ENCODE results near the gene ZP2.
"Not testable (repeated sequence)": the region's sequence is repeated elsewhere in the genome, so short reads cannot be mapped to it uniquely, and the experiment has no call there.

Gene ZP2

GRCh38 chr16:21199607-21200218 lies 11.7 kb downstream of the ZP2 start:
- DNase-seq (ENCODE audit: low read depth): no peak
- no peak for TF ChIP-seq CTCF (conservative IDR thresholded peaks at IDR 0.05; ENCODE audit: low read depth, low read length)
- H3K4me3 ChIP-seq (ENCODE audit: low read length): no peak overlapping the region

- no peak overlapping the region for H3K4me3 ChIP-seq (ENCODE audit: low read length)
- no peak for DNase-seq (ENCODE audit: low read depth)
- TF ChIP-seq CTCF (conservative IDR thresholded peaks at IDR 0.05; ENCODE audit: low read depth, low read length): no peak
Measured at GRCh38 chr16:21197621-21198020, 13.8 kb downstream of the ZP2 start.

- DNase-seq (ENCODE audit: low read depth): no peak
- H3K4me3 ChIP-seq (ENCODE audit: low read length): no peak overlapping the region
- TF ChIP-seq CTCF (conservative IDR thresholded peaks at IDR 0.05; ENCODE audit: low read depth, low read length): no peak
Measured at GRCh38 chr16:21197112-21197511, 14.3 kb downstream of the ZP2 start.

- not testable (repeated sequence) for DNase-seq (ENCODE audit: low read depth); H3K4me3 ChIP-seq (ENCODE audit: low read length)
Measured at GRCh38 chr16:21195330-21195729, 16.0 kb downstream of the ZP2 start.

- TF ChIP-seq CTCF (conservative IDR thresholded peaks at IDR 0.05; ENCODE audit: low read depth, low read length): no peak
- H3K4me3 ChIP-seq (ENCODE audit: low read length): no peak overlapping the region
- no peak for DNase-seq (ENCODE audit: low read depth)
Measured at GRCh38 chr16:21194771-21195301, 16.5 kb downstream of the ZP2 start.

- TF ChIP-seq CTCF (conservative IDR thresholded peaks at IDR 0.05; ENCODE audit: low read depth, low read length): no peak
- no peak overlapping the region for H3K4me3 ChIP-seq (ENCODE audit: low read length)
- DNase-seq (ENCODE audit: low read depth): no peak
Measured at GRCh38 chr16:21192991-21193390, 18.4 kb downstream of the ZP2 start.

GRCh38 chr16:21190599-21190998 lies 20.8 kb downstream of the ZP2 start:
- no peak overlapping the region for H3K4me3 ChIP-seq (ENCODE audit: low read length)
- no peak for DNase-seq (ENCODE audit: low read depth)
- no peak for TF ChIP-seq CTCF (conservative IDR thresholded peaks at IDR 0.05; ENCODE audit: low read depth, low read length)
